Naive thymus-derived CD4-positive, alpha-beta T cell (primary cell): Measurements from ENCODE around the gene PLEKHG4. TPM values are rescaled to one million over a fixed set of nuclear protein-coding genes. Genes with fewer than 3 reads are reported as not detected.

Experiments used
- ATAC-seq: fragments of 150-1000 bp; cut with Tn5 transposase; 2 replicates; pipeline ENCODE4 v1.10.0; 2021; ENCODE audit warnings: mild to moderate bottlenecking, moderate library complexity
- CTCF ChIA-PET: fragments of 350-600 bp; sonication (Branson Sonifier 250); formaldehyde crosslinking; loops from one replicate; lab custom pipeline; 2021; ENCODE audit warnings: antibody characterized with exemption; lab: Charles Lee
- POLR2A ChIA-PET: fragments of 350-600 bp; sonication (Branson Sonifier 250); formaldehyde crosslinking; loops from one replicate; lab custom pipeline; 2021; ENCODE audit warnings: antibody characterized with exemption, inconsistent platforms; lab: Charles Lee
- DNase-seq, 9 donors: peaks; one replicate each; pipeline versions ENCODE4 v3.0.0 to v3.0.0-alpha.2; 2020 to 2022; ENCODE audit warnings: mixed read lengths in 1 of 9
- H3K27ac ChIP-seq: one replicate; pipeline ENCODE4 v1.7.0; 2013; ENCODE audit warnings: mild to moderate bottlenecking, low read depth, low read length, moderate library complexity
- H3K27me3 ChIP-seq, 2 donors: one replicate each; pipeline ENCODE4 v1.7.0; 2013; ENCODE audit warnings: low read length in 2 of 2, mild to moderate bottlenecking in 2 of 2, moderate library complexity in 2 of 2; ENCODE audit not compliant: control insufficient read depth in 2 of 2, insufficient read depth in 2 of 2
- H3K36me3 ChIP-seq, 3 experiments: 1 replicate in 2 of 3; 2 replicates in 1 of 3; pipeline ENCODE4 v1.7.0; 2013; ENCODE audit warnings: low read length in 3 of 3, mild to moderate bottlenecking in 3 of 3, moderate library complexity in 1 of 3; ENCODE audit not compliant: insufficient read depth in 3 of 3, control insufficient read depth in 2 of 3
- H3K4me1 ChIP-seq, 2 donors: one replicate each; pipeline ENCODE4 v1.7.0; 2013; ENCODE audit warnings: low read length in 2 of 2, mild to moderate bottlenecking in 2 of 2, moderate library complexity in 1 of 2; ENCODE audit not compliant: control insufficient read depth in 2 of 2, insufficient read depth in 2 of 2
- H3K4me3 ChIP-seq: 2 replicates; pipeline ENCODE4 v1.7.0; 2013; ENCODE audit warnings: mild to moderate bottlenecking, low read length
- H3K9me3 ChIP-seq, 3 experiments: 1 replicate in 2 of 3; 2 replicates in 1 of 3; pipeline ENCODE4 v1.7.0; 2013; ENCODE audit warnings: low read length in 3 of 3; ENCODE audit not compliant: control insufficient read depth in 2 of 3
- H3K27ac Mint-ChIP-seq, 9 donors: one replicate each; pipeline ENCODE4 v1.8.0; 2020 to 2022; ENCODE audit warnings: mixed read lengths in 9 of 9, mild to moderate bottlenecking in 8 of 9, moderate library complexity in 5 of 9, inconsistent platforms in 2 of 9
- H3K27me3 Mint-ChIP-seq, 5 donors: one replicate each; pipeline ENCODE4 v1.8.0; 2021 to 2022; ENCODE audit warnings: mixed read lengths in 5 of 5, mild to moderate bottlenecking in 1 of 5
- H3K36me3 Mint-ChIP-seq, 5 donors: one replicate each; pipeline ENCODE4 v1.8.0; 2020 to 2022; ENCODE audit warnings: mixed read lengths in 5 of 5, mild to moderate bottlenecking in 3 of 5, inconsistent platforms in 1 of 5
- H3K4me1 Mint-ChIP-seq, 7 donors: one replicate each; pipeline ENCODE4 v1.8.0; 2020 to 2022; ENCODE audit warnings: mixed read lengths in 7 of 7, mild to moderate bottlenecking in 3 of 7, inconsistent platforms in 1 of 7
- H3K4me3 Mint-ChIP-seq, 10 donors: one replicate each; pipeline ENCODE4 v1.8.0; 2020 to 2022; ENCODE audit warnings: mild to moderate bottlenecking in 10 of 10, mixed read lengths in 10 of 10, moderate library complexity in 6 of 10, inconsistent platforms in 2 of 10
- H3K9me3 Mint-ChIP-seq, 11 donors: one replicate each; pipeline ENCODE4 v1.8.0; 2020 to 2022; ENCODE audit warnings: mixed read lengths in 11 of 11, mild to moderate bottlenecking in 4 of 11, inconsistent platforms in 1 of 11, moderate library complexity in 1 of 11
- intact Hi-C, 2 donors: fragments of 100-400 bp; cut with micrococcal nuclease; formaldehyde crosslinking; loops; one replicate each; pipeline ENCODE4 v1.15.1; 2023
- polyA plus RNA-seq, 2 donors: library from polyadenylated mRNA; unstranded; fragments of 300-500 nt; fragmentation: Illumina TruSeq; gene quantifications; one replicate each; pipeline ENCODE4 v1.2.3, GENCODE V29; 2021
- total RNA-seq, 6 experiments: library from RNA in 5 of 6; stranded (reverse) in 5 of 6; gene quantifications; 1 replicate in 5 of 6; 2 replicates in 1 of 6; pipeline ENCODE4 v1.2.3 and lab custom pipeline; 2021 to 2026

PLEKHG4 gene
- total and polyA plus RNA-seq, 7 experiments from 2014 or later = 6.2 to 32.3 (median 23.2) TPM

- H3K4me1 Mint-ChIP-seq = no peaks in the 10 kb centered on the region
- H3K9me3 Mint-ChIP-seq = no peaks in the 10 kb centered on the region
- no peak for ATAC-seq
- H3K27me3 Mint-ChIP-seq = no peaks in the 10 kb centered on the region
- H3K4me1 ChIP-seq = peaks cover 0 to 8% of the 10 kb centered on the region in 2 donors
- H3K27me3 ChIP-seq = no peaks in the 10 kb centered on the region
- DNase-seq = no peak
- H3K9me3 ChIP-seq = no peaks in the 10 kb centered on the region
- no peaks in the 10 kb centered on the region for H3K36me3 ChIP-seq
- H3K4me3 Mint-ChIP-seq = no peak overlapping the region
- H3K4me3 ChIP-seq = no peak overlapping the region
- H3K36me3 Mint-ChIP-seq = no peaks in the 10 kb centered on the region
- H3K27ac ChIP-seq = no peak overlapping the region
- ChIA-PET POLR2A (no interaction called here), CTCF (interaction anchor here (0.6 kb wide), 1 partner anchor 489 kb away, joined by 5 read pairs; no protein-coding TSS in a partner anchor)
- H3K27ac Mint-ChIP-seq = peak overlapping the region in 1 of 9 donors; percentile 67
- intact Hi-C loops = no loop called here
These were observed 15.6 kb downstream of the PLEKHG4 start for GRCh38 chr16:67294938-67295361.

- ATAC-seq (no peak), DNase-seq (no peak)
- H3K4me3 Mint-ChIP-seq = no peak overlapping the region
- H3K27ac Mint-ChIP-seq = no peak overlapping the region
- POLR2A ChIA-PET = interaction anchor here (0.9 kb wide), 1 partner anchor 25 kb away, joined by 3 read pairs; no protein-coding TSS in a partner anchor
- Histone ChIP-seq H3K36me3 (no peaks in the 10 kb centered on the region), H3K27ac (no peak overlapping the region), H3K9me3 (no peaks in the 10 kb centered on the region), H3K4me3 (no peak overlapping the region), H3K27me3 (no peaks in the 10 kb centered on the region), H3K4me1 (no peaks in the 10 kb centered on the region)
- H3K36me3 Mint-ChIP-seq = no peaks in the 10 kb centered on the region
- H3K27me3 Mint-ChIP-seq = peaks cover 0 to 4% (median 0%) of the 10 kb centered on the region in 5 donors
- H3K4me1 Mint-ChIP-seq = no peaks in the 10 kb centered on the region
- intact Hi-C loops = no loop called here
- H3K9me3 Mint-ChIP-seq = no peaks in the 10 kb centered on the region
- CTCF ChIA-PET = no interaction called here
These were observed 17.1 kb downstream of the PLEKHG4 start for GRCh38 chr16:67296420-67296819.

GRCh38 chr16:67298277-67298676 lies 18.9 kb downstream of the PLEKHG4 start:
- CTCF ChIA-PET = no interaction called here

GRCh38 chr16:67299269-67299668 lies 19.9 kb downstream of the PLEKHG4 start:
- Mint-ChIP-seq H3K9me3 (no peaks in the 10 kb centered on the region), H3K27ac (no peak overlapping the region), H3K4me1 (no peaks in the 10 kb centered on the region), H3K36me3 (no peaks in the 10 kb centered on the region), H3K4me3 (no peak overlapping the region), H3K27me3 (peaks cover 0 to 4% (median 0%) of the 10 kb centered on the region in 5 donors)
- no peaks in the 10 kb centered on the region for H3K36me3 ChIP-seq
- H3K4me1 ChIP-seq = no peaks in the 10 kb centered on the region
- POLR2A ChIA-PET = no interaction called here
- intact Hi-C loops = no loop called here
- H3K27ac ChIP-seq = no peak overlapping the region
- ATAC-seq = no peak
- H3K4me3 ChIP-seq = no peak overlapping the region
- no peak for DNase-seq
- H3K27me3 ChIP-seq = no peaks in the 10 kb centered on the region
- H3K9me3 ChIP-seq = no peaks in the 10 kb centered on the region
- CTCF ChIA-PET = no interaction called here

More at GRCh38 chr16:67298277-67298676, 18.9 kb downstream of the PLEKHG4 start:
- no peaks in the 10 kb centered on the region for H3K4me1 Mint-ChIP-seq
- no peak overlapping the region for H3K4me3 Mint-ChIP-seq
- ATAC-seq = no peak
- H3K27me3 Mint-ChIP-seq = peaks cover 0 to 4% (median 0%) of the 10 kb centered on the region in 5 donors
- no peak overlapping the region for H3K27ac Mint-ChIP-seq
- Histone ChIP-seq H3K9me3 (no peaks in the 10 kb centered on the region), H3K4me1 (no peaks in the 10 kb centered on the region), H3K27ac (no peak overlapping the region), H3K27me3 (no peaks in the 10 kb centered on the region), H3K36me3 (no peaks in the 10 kb centered on the region), H3K4me3 (no peak overlapping the region)
- POLR2A ChIA-PET = interaction anchor here (0.6 kb wide), 1 partner anchor 10 kb away, joined by 3 read pairs; no protein-coding TSS in a partner anchor
- intact Hi-C loops = no loop called here
- no peak for DNase-seq
- H3K9me3 Mint-ChIP-seq = no peaks in the 10 kb centered on the region
- H3K36me3 Mint-ChIP-seq = no peaks in the 10 kb centered on the region

DNA sequence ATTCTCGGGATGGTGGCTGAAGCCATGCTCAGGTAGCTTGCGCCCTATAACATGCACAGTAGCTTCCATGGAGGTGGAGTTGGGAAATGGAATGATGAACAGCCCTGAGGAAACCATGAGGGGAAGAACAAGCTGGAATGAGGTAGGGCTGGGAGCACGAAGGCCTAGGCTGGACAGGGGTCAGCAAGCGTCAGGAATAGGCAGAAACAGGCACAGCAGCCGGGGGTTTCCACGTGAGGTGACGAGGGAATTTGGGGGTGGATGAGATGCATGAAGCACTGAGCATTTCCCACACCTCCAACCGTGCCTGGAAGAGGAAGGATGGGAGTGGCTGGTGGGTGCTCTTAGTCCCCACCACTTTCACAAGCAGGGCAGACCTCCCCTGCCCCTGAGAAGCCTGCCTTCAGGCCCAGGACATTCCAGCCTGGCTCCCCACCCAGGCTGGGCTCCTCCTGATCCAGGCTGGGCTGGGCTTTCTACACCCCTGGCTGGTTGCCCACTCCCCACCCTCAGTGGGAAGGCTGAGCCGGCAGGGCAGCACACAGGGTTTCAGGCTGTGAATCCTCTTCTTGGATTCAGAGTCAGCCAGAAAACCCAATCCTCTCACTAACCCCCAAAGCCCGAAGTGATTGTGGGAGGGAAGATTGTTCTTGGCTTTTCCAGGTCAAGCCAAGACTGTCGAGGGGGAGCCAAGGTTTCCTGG lies 21.9 kb downstream of the PLEKHG4 start:
- no peak overlapping the region for H3K27ac ChIP-seq
- Mint-ChIP-seq H3K27me3 (peaks cover 0 to 4% (median 0%) of the 10 kb centered on the region in 5 donors), H3K4me1 (no peaks in the 10 kb centered on the region), H3K36me3 (no peaks in the 10 kb centered on the region), H3K4me3 (no peak overlapping the region), H3K27ac (no peak overlapping the region), H3K9me3 (no peaks in the 10 kb centered on the region)
- no peak overlapping the region for H3K4me3 ChIP-seq
- ATAC-seq (no peak), DNase-seq (no peak)
- H3K27me3 ChIP-seq = no peaks in the 10 kb centered on the region
- POLR2A ChIA-PET = no interaction called here
- CTCF ChIA-PET = no interaction called here
- no peaks in the 10 kb centered on the region for H3K9me3 ChIP-seq
- intact Hi-C loops = no loop called here
- no peaks in the 10 kb centered on the region for H3K4me1 ChIP-seq
- H3K36me3 ChIP-seq = no peaks in the 10 kb centered on the region

- Mint-ChIP-seq H3K4me1 (no peaks in the 10 kb centered on the region), H3K9me3 (no peaks in the 10 kb centered on the region), H3K4me3 (no peak overlapping the region), H3K36me3 (no peaks in the 10 kb centered on the region), H3K27ac (peak overlapping the region in 1 of 9 donors; percentile 30), H3K27me3 (peaks cover 0 to 5% (median 4%) of the 10 kb centered on the region in 5 donors)
- ATAC-seq = no peak
- no peak overlapping the region for H3K4me3 ChIP-seq
- no peaks in the 10 kb centered on the region for H3K27me3 ChIP-seq
- ChIA-PET POLR2A (no interaction called here), CTCF (interaction anchor here (0.9 kb wide), 1 partner anchor 164 kb away, joined by 4 read pairs; no protein-coding TSS in a partner anchor)
- no peak for DNase-seq
- H3K9me3 ChIP-seq = no peaks in the 10 kb centered on the region
- no peaks in the 10 kb centered on the region for H3K36me3 ChIP-seq
- H3K4me1 ChIP-seq = no peaks in the 10 kb centered on the region
- intact Hi-C loops = no loop called here
- no peak overlapping the region for H3K27ac ChIP-seq
These were observed 22.7 kb downstream of the PLEKHG4 start for GRCh38 chr16:67302076-67302475.

DNA sequence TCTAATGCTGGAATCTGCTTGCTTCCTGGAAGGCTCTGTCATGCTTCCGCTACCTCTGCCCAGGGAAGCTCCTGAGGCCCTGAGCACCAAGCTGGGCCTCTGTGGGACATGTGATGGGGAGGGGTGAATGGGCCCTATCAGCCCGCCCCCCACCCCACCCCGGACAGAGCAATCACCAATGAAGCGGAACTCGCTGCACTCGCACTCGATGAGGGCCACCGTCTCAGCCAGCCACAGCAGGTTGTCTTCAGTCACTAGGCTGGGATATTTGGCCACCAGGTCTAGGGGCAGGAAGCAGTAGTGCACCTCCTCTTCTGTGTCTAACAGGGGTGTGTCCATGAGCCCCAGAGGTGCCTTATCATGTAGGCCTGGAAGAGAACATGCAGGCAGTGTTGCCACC lies 23.6 kb downstream of the PLEKHG4 start:
- DNase-seq = no peak
- Mint-ChIP-seq H3K27ac (no peak overlapping the region), H3K27me3 (peaks cover 0 to 5% (median 4%) of the 10 kb centered on the region in 5 donors), H3K4me3 (no peak overlapping the region), H3K4me1 (no peaks in the 10 kb centered on the region), H3K9me3 (no peaks in the 10 kb centered on the region), H3K36me3 (no peaks in the 10 kb centered on the region)
- CTCF ChIA-PET = no interaction called here
- POLR2A ChIA-PET = no interaction called here
- no peak for ATAC-seq
- no peaks in the 10 kb centered on the region for H3K4me1 ChIP-seq
- H3K27ac ChIP-seq = no peak overlapping the region
- intact Hi-C loops = no loop called here
- no peaks in the 10 kb centered on the region for H3K27me3 ChIP-seq
- H3K36me3 ChIP-seq = no peaks in the 10 kb centered on the region
- no peak overlapping the region for H3K4me3 ChIP-seq
- H3K9me3 ChIP-seq = no peaks in the 10 kb centered on the region
